Testis (tissue), 2 donors: ENCODE results near the gene TMPRSS13.

Experiments
- POLR2A ChIP-seq: fragments of 450-650 bp; IDR thresholded peaks from one replicate; pipeline ENCODE4 v1.6.1; 2017; ENCODE audit warnings: antibody characterized with exemption, mild to moderate bottlenecking, moderate library complexity
- TF ChIP-seq, protein P1 (sequence below), 3 experiments: fragments of 450-650 bp in 2 of 3; fragments of 200-600 bp in 1 of 3; sonication (generic) in 1 of 3; IDR thresholded peaks; one replicate each; pipeline ENCODE4 v1.5.1; 2016 to 2019; ENCODE audit warnings: antibody characterized with exemption in 3 of 3, mild to moderate bottlenecking in 2 of 3, moderate library complexity in 1 of 3

DNA sequence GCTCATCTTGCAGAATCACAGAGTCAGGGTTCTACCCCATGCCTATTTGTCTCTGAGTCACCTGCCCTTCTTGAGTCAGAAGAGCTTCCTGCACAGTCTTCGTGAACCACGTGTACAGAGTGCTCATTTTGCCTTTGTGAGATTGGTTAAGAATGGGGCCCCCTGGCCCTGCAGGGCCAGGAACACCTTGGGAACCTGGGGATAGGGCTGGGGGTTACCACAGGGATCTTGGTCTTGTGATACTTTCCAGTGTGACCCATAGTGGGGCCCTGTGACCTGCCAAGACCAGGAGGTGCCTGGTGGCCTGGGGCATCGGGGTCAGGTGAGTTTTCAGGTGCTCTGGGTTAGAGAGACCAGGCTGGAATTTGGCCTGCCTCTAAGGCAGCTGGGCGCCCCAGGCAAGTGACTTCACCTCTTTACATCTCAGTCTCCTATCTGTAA lies 9.4 kb downstream of the TMPRSS13 start:
- TF ChIP-seq, protein P1, sequence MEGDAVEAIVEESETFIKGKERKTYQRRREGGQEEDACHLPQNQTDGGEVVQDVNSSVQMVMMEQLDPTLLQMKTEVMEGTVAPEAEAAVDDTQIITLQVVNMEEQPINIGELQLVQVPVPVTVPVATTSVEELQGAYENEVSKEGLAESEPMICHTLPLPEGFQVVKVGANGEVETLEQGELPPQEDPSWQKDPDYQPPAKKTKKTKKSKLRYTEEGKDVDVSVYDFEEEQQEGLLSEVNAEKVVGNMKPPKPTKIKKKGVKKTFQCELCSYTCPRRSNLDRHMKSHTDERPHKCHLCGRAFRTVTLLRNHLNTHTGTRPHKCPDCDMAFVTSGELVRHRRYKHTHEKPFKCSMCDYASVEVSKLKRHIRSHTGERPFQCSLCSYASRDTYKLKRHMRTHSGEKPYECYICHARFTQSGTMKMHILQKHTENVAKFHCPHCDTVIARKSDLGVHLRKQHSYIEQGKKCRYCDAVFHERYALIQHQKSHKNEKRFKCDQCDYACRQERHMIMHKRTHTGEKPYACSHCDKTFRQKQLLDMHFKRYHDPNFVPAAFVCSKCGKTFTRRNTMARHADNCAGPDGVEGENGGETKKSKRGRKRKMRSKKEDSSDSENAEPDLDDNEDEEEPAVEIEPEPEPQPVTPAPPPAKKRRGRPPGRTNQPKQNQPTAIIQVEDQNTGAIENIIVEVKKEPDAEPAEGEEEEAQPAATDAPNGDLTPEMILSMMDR (IDR thresholded peaks at IDR 0.05) = no peak
- TF ChIP-seq POLR2A = no peak
